Thymus (tissue), 11 donors: ENCODE measurements around the gene PLCH2. TPM values are rescaled to one million over a fixed set of nuclear protein-coding genes. Genes with fewer than 3 reads are reported as not detected.
A peak's percentile ranks its signal among the peaks of the same experiment; 100 is the strongest.

Experiments used
- DNase-seq, 9 donors: peaks; one replicate each; pipeline ENCODE4 v3.0.0-alpha.2; 2013; ENCODE audit warnings: low spot score in 9 of 9, low read depth in 6 of 9, missing footprints in 1 of 9
- H3K27ac ChIP-seq, 2 donors: one replicate each; pipeline ENCODE4 v1.5.1; 2013; ENCODE audit warnings: control low read depth in 1 of 2, low read depth in 1 of 2, low read length in 1 of 2, mild to moderate bottlenecking in 1 of 2, moderate library complexity in 1 of 2
- H3K27me3 ChIP-seq, 2 donors: one replicate each; pipeline ENCODE4 v1.5.1; 2013; ENCODE audit warnings: low read length in 1 of 2; ENCODE audit not compliant: control insufficient read depth in 2 of 2, insufficient read depth in 1 of 2
- H3K36me3 ChIP-seq, 2 donors: one replicate each; pipeline ENCODE4 v1.5.1; 2013; ENCODE audit warnings: low read length in 1 of 2, mild to moderate bottlenecking in 1 of 2, moderate library complexity in 1 of 2; ENCODE audit not compliant: control insufficient read depth in 2 of 2, insufficient read depth in 2 of 2
- H3K4me1 ChIP-seq, 2 donors: one replicate each; pipeline ENCODE4 v1.5.1; 2013; ENCODE audit warnings: low read length in 2 of 2; ENCODE audit not compliant: control insufficient read depth in 2 of 2, insufficient read depth in 2 of 2
- H3K4me3 ChIP-seq, 2 donors: one replicate each; pipeline ENCODE4 v1.5.1; 2013; ENCODE audit warnings: low read length in 2 of 2, control low read depth in 1 of 2, mild to moderate bottlenecking in 1 of 2
- H3K9me3 ChIP-seq, 2 donors: one replicate each; pipeline ENCODE4 v1.5.1; 2013; ENCODE audit warnings: low read length in 1 of 2, mild to moderate bottlenecking in 1 of 2; ENCODE audit not compliant: control insufficient read depth in 2 of 2, insufficient read depth in 1 of 2
- WGBS: extraction: QIAGEN DNeasy Blood & Tissue Kit; methylation state at CpG from one replicate; pipeline ENCODE4 v1.1.7; 2013; 5-methylcytosine and 5-hydroxymethylcytosine counted together
- polyA plus RNA-seq: library from polyadenylated mRNA; stranded (reverse); fragments of 200-250 nt; gene quantifications from one replicate; pipeline ENCODE4 v1.2.3, GENCODE V29; 2013
- total RNA-seq: library from RNA; stranded (reverse); fragments of 120-200 nt; gene quantifications from one replicate; pipeline ENCODE4 v1.2.4, GENCODE V29; 2013
- donor health status: healthy.

PLCH2 gene
- total and polyA plus RNA-seq, 2 donors: 0.90 to 34.4 TPM

GRCh38 chr1:2535981-2536380 lies 59.9 kb downstream of the PLCH2 start:
- Histone ChIP-seq H3K27me3 (peaks cover 13 to 85% of the 10 kb centered on the region in 2 donors), H3K36me3 (no peaks in the 10 kb centered on the region), H3K4me1 (peaks cover 15 to 44% of the 10 kb centered on the region in 2 donors), H3K27ac (no peak overlapping the region), H3K9me3 (peaks cover 0 to 8% of the 10 kb centered on the region in 2 donors), H3K4me3 (no peak overlapping the region)
- DNase-seq: no peak
- 95% methylated on average over 9 of the region's 9 CpGs for WGBS

GRCh38 chr1:2537784-2538115 lies 61.7 kb downstream of the PLCH2 start:
- Histone ChIP-seq H3K36me3 (no peaks in the 10 kb centered on the region), H3K27ac (no peak overlapping the region), H3K4me1 (peaks cover 18 to 58% of the 10 kb centered on the region in 2 donors), H3K4me3 (no peak overlapping the region), H3K27me3 (peaks cover 2 to 73% of the 10 kb centered on the region in 2 donors), H3K9me3 (peaks cover 0 to 8% of the 10 kb centered on the region in 2 donors)
- 88% methylated on average over 9 of the region's 9 CpGs for WGBS
- DNase-seq: no peak

GRCh38 chr1:2538376-2538775 lies 62.3 kb downstream of the PLCH2 start:
- WGBS: 95% methylated on average over 4 of the region's 4 CpGs
- Histone ChIP-seq H3K4me1 (peaks cover 22 to 64% of the 10 kb centered on the region in 2 donors), H3K9me3 (peaks cover 0 to 8% of the 10 kb centered on the region in 2 donors), H3K36me3 (no peaks in the 10 kb centered on the region), H3K4me3 (no peak overlapping the region), H3K27ac (no peak overlapping the region), H3K27me3 (peaks cover 0 to 67% of the 10 kb centered on the region in 2 donors)
- DNase-seq: no peak

- Histone ChIP-seq H3K4me3 (no peak overlapping the region), H3K9me3 (peaks cover 0 to 8% of the 10 kb centered on the region in 2 donors), H3K27ac (no peak overlapping the region), H3K4me1 (peaks cover 27 to 68% of the 10 kb centered on the region in 2 donors), H3K27me3 (peaks cover 0 to 62% of the 10 kb centered on the region in 2 donors), H3K36me3 (no peaks in the 10 kb centered on the region)
- 98% methylated on average over 8 of the region's 8 CpGs for WGBS
- no peak for DNase-seq
Observed at GRCh38 chr1:2538872-2539271, 62.8 kb downstream of the PLCH2 start.

- Histone ChIP-seq H3K27ac (no peak overlapping the region), H3K36me3 (no peaks in the 10 kb centered on the region), H3K4me3 (no peak overlapping the region), H3K4me1 (peaks cover 32 to 68% of the 10 kb centered on the region in 2 donors), H3K27me3 (peaks cover 0 to 56% of the 10 kb centered on the region in 2 donors), H3K9me3 (peaks cover 0 to 8% of the 10 kb centered on the region in 2 donors)
- peak in 1 of 9 donors; percentile 18 for DNase-seq
- WGBS: 81% methylated on average over 12 of the region's 12 CpGs
Observed at GRCh38 chr1:2539312-2539907, 63.3 kb downstream of the PLCH2 start.

- Histone ChIP-seq H3K27ac (no peak overlapping the region), H3K36me3 (no peaks in the 10 kb centered on the region), H3K9me3 (peaks cover 0 to 8% of the 10 kb centered on the region in 2 donors), H3K4me3 (peak overlapping the region in 1 of 2 donors; percentile 23), H3K4me1 (peaks cover 32 to 68% of the 10 kb centered on the region in 2 donors), H3K27me3 (peaks cover 0 to 41% of the 10 kb centered on the region in 2 donors)
- WGBS: 13% methylated on average over 39 of the region's 39 CpGs
- peak in 1 of 9 donors; percentile 60 for DNase-seq
Observed at GRCh38 chr1:2540816-2541492, 64.9 kb downstream of the PLCH2 start.

GRCh38 chr1:2541619-2542245 lies 65.6 kb downstream of the PLCH2 start:
- DNase-seq: no peak
- Histone ChIP-seq H3K27me3 (peaks cover 0 to 34% of the 10 kb centered on the region in 2 donors), H3K4me3 (no peak overlapping the region), H3K4me1 (peaks cover 34 to 68% of the 10 kb centered on the region in 2 donors), H3K9me3 (peaks cover 0 to 8% of the 10 kb centered on the region in 2 donors), H3K36me3 (no peaks in the 10 kb centered on the region), H3K27ac (no peak overlapping the region)
- 92% methylated on average over 25 of the region's 25 CpGs for WGBS

- no peak overlapping the region for H3K4me3 ChIP-seq
- H3K4me1 ChIP-seq: peaks cover 34 to 72% of the 10 kb centered on the region in 2 donors
- no peak overlapping the region for H3K27ac ChIP-seq
- peaks cover 0 to 28% of the 10 kb centered on the region in 2 donors for H3K27me3 ChIP-seq
- no peaks in the 10 kb centered on the region for H3K36me3 ChIP-seq
- DNase-seq: no peak
- H3K9me3 ChIP-seq: peaks cover 0 to 8% of the 10 kb centered on the region in 2 donors
- WGBS: 94% methylated on average over 11 of the region's 11 CpGs
Observed at GRCh38 chr1:2542246-2542915, 66.3 kb downstream of the PLCH2 start.
